A549 (cell line): Measurements from ENCODE around the gene ACER3. TPM values are rescaled to one million over a fixed set of nuclear protein-coding genes. Genes with fewer than 3 reads are reported as not detected.
"Not testable (repeated sequence)": the region's sequence is repeated elsewhere in the genome, so short reads cannot be mapped to it uniquely, and the experiment has no call there.

Source experiments
- ATAC-seq, 2 experiments: fragments of 200-7000 bp in 1 of 2; fragments of >200 bp in 1 of 2; cut with Nextera tagmentation in 1 of 2; cut with Tn5 transposase in 1 of 2; 3 replicates each; pipeline versions ENCODE4 v1.8.0 to v1.9.1; 2018 to 2020; ENCODE audit warnings: mild to moderate bottlenecking in 1 of 2, moderate library complexity in 1 of 2
- CTCF ChIA-PET: fragments of 300-600 bp; sonication (Branson Sonifier 250); formaldehyde crosslinking; extraction: SDS; loops from one replicate; lab custom pipeline; 2021; ENCODE audit warnings: antibody characterized with exemption, inconsistent platforms; lab: Yijun Ruan, JAX
- POLR2A ChIA-PET: fragments of 350-600 bp; formaldehyde crosslinking; extraction: SDS; loops from one replicate; lab custom pipeline; 2021; ENCODE audit warnings: antibody characterized with exemption, inconsistent platforms; lab: Yijun Ruan, JAX
- DNase-seq, 2 experiments: peaks; one replicate each; pipeline versions ENCODE4 v3.0.0 to v3.0.0-alpha.2; 2011 to 2016; ENCODE audit warnings: low read depth in 1 of 2, low spot score in 1 of 2
- FAIRE-seq: peaks from 2 replicates; lab custom pipeline; 2011; peaks lifted over from hg19 to GRCh38; lab: Jason Lieb, UNC
- H3K27ac ChIP-seq, 2 experiments: fragments of >200 bp; sonication (Bioruptor Twin); formaldehyde crosslinking; 3 replicates each; pipeline ENCODE4 v1.5.1; 2016 to 2017
- H3K4me1 ChIP-seq: fragments of >200 bp; sonication (Bioruptor Twin); formaldehyde crosslinking; 3 replicates; pipeline ENCODE4 v1.6.1; 2016
- H3K4me2 ChIP-seq: fragments of >200 bp; sonication (Bioruptor Twin); formaldehyde crosslinking; 3 replicates; pipeline ENCODE4 v1.6.1; 2016
- H3K4me3 ChIP-seq: fragments of >200 bp; sonication (Bioruptor Twin); formaldehyde crosslinking; 3 replicates; pipeline ENCODE4 v1.5.1; 2016
- H3K9me3 ChIP-seq: fragments of >200 bp; sonication (Bioruptor Twin); formaldehyde crosslinking; 3 replicates; pipeline ENCODE4 v1.6.1; 2016
- ATOH8 ChIP-seq: fragments of 250-450 bp; sonication (Bioruptor Pico); IDR thresholded peaks from 2 replicates; pipeline ENCODE4 v1.5.0; 2020; ENCODE audit warnings: low read depth, mild to moderate bottlenecking, moderate library complexity
- BCL3 ChIP-seq: fragments of >200 bp; sonication (Bioruptor Twin); formaldehyde crosslinking; IDR thresholded peaks from 3 replicates; pipeline ENCODE4 v1.6.1; 2016
- BHLHE40 ChIP-seq: IDR thresholded peaks from 2 replicates; pipeline ENCODE4 v1.6.1; 2012; ENCODE audit warnings: low read depth, low read length, inconsistent platforms
- CBX2 ChIP-seq: fragments of 200-600 bp; sonication (generic); IDR thresholded peaks from 2 replicates; pipeline ENCODE4 v1.6.1; 2016; ENCODE audit warnings: low read depth, mild to moderate bottlenecking, borderline replicate concordance
- CBX8 ChIP-seq: fragments of 200-600 bp; sonication (generic); IDR thresholded peaks from 2 replicates; pipeline ENCODE4 v1.6.1; 2016
- FOSL2 ChIP-seq, 2 experiments: fragments of 450-650 bp in 1 of 2; fragments of >200 bp in 1 of 2; sonication (Bioruptor Twin) in 1 of 2; formaldehyde crosslinking; IDR thresholded peaks; 2 replicates each; pipeline versions ENCODE4 v1.5.0 to v1.6.1; 2016 to 2020; ENCODE audit warnings: mild to moderate bottlenecking in 1 of 2, moderate library complexity in 1 of 2
- FOXS1 ChIP-seq: fragments of 250-450 bp; sonication (Bioruptor Pico); IDR thresholded peaks from 2 replicates; pipeline ENCODE4 v1.5.0; 2020; ENCODE audit warnings: mild to moderate bottlenecking, moderate library complexity
- HMGXB4 ChIP-seq: fragments of 250-450 bp; sonication (Bioruptor Pico); IDR thresholded peaks from 2 replicates; pipeline ENCODE4 v1.5.0; 2021; ENCODE audit warnings: mild to moderate bottlenecking, moderate library complexity, borderline replicate concordance
- KDM1A ChIP-seq: fragments of 200-600 bp; sonication (generic); IDR thresholded peaks from 2 replicates; pipeline ENCODE4 v1.6.1; 2016; ENCODE audit warnings: low read depth, mild to moderate bottlenecking
- MAZ ChIP-seq: fragments of 150-350 bp; IDR thresholded peaks from 2 replicates; pipeline ENCODE4 v1.6.1; 2014; ENCODE audit warnings: antibody characterized with exemption, low read depth, low read length, borderline replicate concordance
- MYC ChIP-seq: IDR thresholded peaks from 2 replicates; pipeline ENCODE4 v1.6.1; 2012; ENCODE audit warnings: mild to moderate bottlenecking, inconsistent platforms, low read length, improper control_type of control experiment, borderline replicate concordance
- NFE2L2 ChIP-seq: fragments of 150-350 bp; conservative IDR thresholded peaks from 2 replicates; pipeline ENCODE4 v1.6.1; 2014; ENCODE audit warnings: low read length
- NPAS2 ChIP-seq: fragments of 250-450 bp; sonication (Bioruptor Pico); IDR thresholded peaks from 2 replicates; pipeline ENCODE4 v1.8.0; 2022; ENCODE audit warnings: mild to moderate bottlenecking, moderate library complexity, borderline replicate concordance
- REST ChIP-seq: fragments of 200-600 bp; sonication (generic); IDR thresholded peaks from 2 replicates; pipeline ENCODE4 v1.6.1; 2016; ENCODE audit warnings: antibody characterized with exemption, mild to moderate bottlenecking, moderate library complexity
- RFX5 ChIP-seq: fragments of 450-650 bp; IDR thresholded peaks from 2 replicates; pipeline ENCODE4 v1.7.1; 2014; ENCODE audit warnings: antibody characterized with exemption, mild to moderate bottlenecking, moderate library complexity
- SMC3 ChIP-seq: fragments of >200 bp; sonication (Bioruptor Twin); formaldehyde crosslinking; IDR thresholded peaks from 3 replicates; pipeline ENCODE4 v1.6.1; 2018; ENCODE audit warnings: inconsistent platforms
- WGBS: methylation state at CpG from one replicate; pipeline ENCODE4 v1.1.6; 2017; ENCODE audit errors: missing lambda C conversion rate; 5-methylcytosine and 5-hydroxymethylcytosine counted together
- polyA plus RNA-seq, 4 experiments: library from polyadenylated mRNA; depleted of rRNA in 3 of 4; stranded (reverse); fragments of >200 nt; fragmentation: RNase III in 1 of 4; extraction: RNeasy Plus Mini Kit Qiagen cat#74134 plus additional on column Dnase treatment in 1 of 4; gene quantifications; 2 replicates in 3 of 4; 3 replicates in 1 of 4; pipeline ENCODE4 v1.2.3, GENCODE V29; 2011 to 2017

The ACER3 gene
- polyA plus RNA-seq, 2 of the 4 experiments (the other 2 are of a cell fraction): 16.0 to 46.6 TPM

GRCh38 chr11:76901144-76901543 lies 40.4 kb downstream of the ACER3 start:
- Histone ChIP-seq H3K4me2 (no peak overlapping the region), H3K27ac (no peak overlapping the region), H3K9me3 (peaks cover 7% of the 10 kb centered on the region), H3K4me3 (no peak overlapping the region), H3K4me1 (no peaks in the 10 kb centered on the region)
- DNase-seq (no peak), FAIRE-seq (no peak), ATAC-seq (no peak)
- ChIA-PET CTCF (interaction anchor here (2.2 kb wide), 1 partner anchor 19 kb away, joined by 11 read pairs; no protein-coding TSS in a partner anchor), POLR2A (no interaction called here)
- WGBS: 83% methylated on average over 3 of the region's 3 CpGs
- no peak for TF ChIP-seq MAZ
- no peak for TF ChIP-seq ATOH8 (CRISPR knock-in tag)
- TF ChIP-seq FOXS1: no peak
- no peak for TF ChIP-seq BHLHE40
- TF ChIP-seq RFX5: no peak
- no peak for TF ChIP-seq MYC

- DNase-seq, POLR2A ChIA-PET, ATAC-seq, H3K27ac ChIP-seq, H3K4me2 ChIP-seq, H3K4me1 ChIP-seq, FAIRE-seq, H3K4me3 ChIP-seq: not testable (repeated sequence)
- CTCF ChIA-PET: interaction anchor here (1.7 to 2.2 kb wide), 2 partner anchors 17 to 18 kb away, joined by 6 to 11 read pairs; no protein-coding TSS in a partner anchor
- H3K9me3 ChIP-seq: peaks cover 12% of the 10 kb centered on the region
- WGBS: 90% methylated on average over 6 of the region's 6 CpGs
These were observed 40.9 kb downstream of the ACER3 start for GRCh38 chr11:76901622-76902021.

GRCh38 chr11:76902121-76903014 lies 41.6 kb downstream of the ACER3 start:
- H3K4me1 ChIP-seq: no peaks in the 10 kb centered on the region
- H3K4me3 ChIP-seq: no peak overlapping the region
- H3K27ac ChIP-seq: no peak overlapping the region
- H3K9me3 ChIP-seq: peaks cover 18% of the 10 kb centered on the region
- FAIRE-seq (no peak), DNase-seq (no peak), ATAC-seq (no peak)
- 89% methylated on average over 5 of the region's 5 CpGs for WGBS
- H3K4me2 ChIP-seq: no peak overlapping the region
- POLR2A ChIA-PET: no interaction called here
- TF ChIP-seq SMC3 (no peak), FOSL2 (IDR thresholded peaks at IDR 0.05) (no peak), FOSL2 (CRISPR knock-in tag; IDR thresholded peaks at IDR 0.05) (no peak), REST (no peak), NPAS2 (no peak), KDM1A (no peak), CBX2 (no peak)
- CTCF ChIA-PET: interaction anchor here (0.6 to 2.2 kb wide), 4 partner anchors 16 to 696 kb away, joined by 3 to 11 read pairs (median 5); no protein-coding TSS in a partner anchor

- H3K4me1 ChIP-seq: no peaks in the 10 kb centered on the region
- WGBS: 39% methylated on average over 3 of the region's 3 CpGs
- FAIRE-seq: no peak
- H3K4me2 ChIP-seq: no peak overlapping the region
- H3K27ac ChIP-seq: no peak overlapping the region
- H3K9me3 ChIP-seq: peaks cover 23% of the 10 kb centered on the region
- no peak overlapping the region for H3K4me3 ChIP-seq
- ChIA-PET POLR2A (no interaction called here), CTCF (interaction anchor here (1.6 to 6.8 kb wide), 3 partner anchors 9 to 16 kb away, joined by 3 to 53 read pairs (median 6); no protein-coding TSS in a partner anchor)
- DNase-seq: no peak
- TF ChIP-seq BHLHE40 (no peak), NFE2L2 (no peak), BCL3 (no peak), HMGXB4 (CRISPR knock-in tag) (no peak), CBX8 (no peak)
- no peak for ATAC-seq
These were observed 42.6 kb downstream of the ACER3 start for GRCh38 chr11:76903325-76903724.
